GM21381 (cell line): ENCODE data around the gene PSMC3.

Experiments used
- ATAC-seq: cut with Tn5 transposase; IDR thresholded peaks from one replicate; pipeline ENCODE4 v1.9.1; 2021; ENCODE audit warnings: mild to moderate bottlenecking, moderate library complexity; ENCODE audit not compliant: unreplicated experiment

PSMC3 gene

DNA sequence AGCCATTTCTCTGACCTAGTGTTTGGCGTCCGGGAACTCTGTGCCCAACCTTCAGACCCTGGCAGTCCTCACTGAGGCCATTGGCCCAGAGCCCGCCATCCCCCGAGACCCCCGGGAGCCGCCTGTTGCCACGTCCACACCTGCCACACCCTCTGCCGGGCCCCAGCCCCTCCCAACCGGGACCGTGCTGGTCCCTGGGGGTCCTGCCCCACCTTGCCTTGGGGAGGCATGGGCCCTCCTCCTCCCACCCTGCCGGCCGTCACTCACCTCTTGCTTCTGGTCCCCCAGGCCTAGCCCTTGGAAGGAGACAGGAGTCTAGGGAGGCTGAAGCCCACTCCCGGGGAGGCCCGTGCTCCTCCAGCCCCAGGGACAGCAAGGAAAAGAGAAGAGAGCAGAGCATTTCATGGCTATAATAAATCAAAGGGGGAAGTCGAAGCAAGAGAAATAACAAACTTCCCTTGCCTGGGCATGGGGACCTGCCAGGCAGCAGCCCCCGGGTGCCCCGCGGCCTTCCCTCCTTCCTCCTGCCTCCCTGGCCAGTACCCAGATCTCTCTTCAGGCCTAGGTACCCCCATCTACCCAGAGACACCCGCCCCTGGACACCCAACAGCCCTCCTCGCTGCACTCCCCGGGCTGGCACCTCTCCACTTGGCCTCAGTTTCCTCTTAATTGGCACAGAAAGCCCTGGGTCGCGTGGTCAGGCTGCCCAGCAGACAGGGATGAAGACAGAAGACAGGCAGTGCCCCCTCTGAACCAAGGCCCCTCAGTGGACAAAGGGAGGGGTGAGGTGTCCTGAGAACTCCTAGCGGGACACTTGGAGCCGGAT is 30.8 kb downstream of the PSMC3 start:
- ATAC-seq = no peak

DNA sequence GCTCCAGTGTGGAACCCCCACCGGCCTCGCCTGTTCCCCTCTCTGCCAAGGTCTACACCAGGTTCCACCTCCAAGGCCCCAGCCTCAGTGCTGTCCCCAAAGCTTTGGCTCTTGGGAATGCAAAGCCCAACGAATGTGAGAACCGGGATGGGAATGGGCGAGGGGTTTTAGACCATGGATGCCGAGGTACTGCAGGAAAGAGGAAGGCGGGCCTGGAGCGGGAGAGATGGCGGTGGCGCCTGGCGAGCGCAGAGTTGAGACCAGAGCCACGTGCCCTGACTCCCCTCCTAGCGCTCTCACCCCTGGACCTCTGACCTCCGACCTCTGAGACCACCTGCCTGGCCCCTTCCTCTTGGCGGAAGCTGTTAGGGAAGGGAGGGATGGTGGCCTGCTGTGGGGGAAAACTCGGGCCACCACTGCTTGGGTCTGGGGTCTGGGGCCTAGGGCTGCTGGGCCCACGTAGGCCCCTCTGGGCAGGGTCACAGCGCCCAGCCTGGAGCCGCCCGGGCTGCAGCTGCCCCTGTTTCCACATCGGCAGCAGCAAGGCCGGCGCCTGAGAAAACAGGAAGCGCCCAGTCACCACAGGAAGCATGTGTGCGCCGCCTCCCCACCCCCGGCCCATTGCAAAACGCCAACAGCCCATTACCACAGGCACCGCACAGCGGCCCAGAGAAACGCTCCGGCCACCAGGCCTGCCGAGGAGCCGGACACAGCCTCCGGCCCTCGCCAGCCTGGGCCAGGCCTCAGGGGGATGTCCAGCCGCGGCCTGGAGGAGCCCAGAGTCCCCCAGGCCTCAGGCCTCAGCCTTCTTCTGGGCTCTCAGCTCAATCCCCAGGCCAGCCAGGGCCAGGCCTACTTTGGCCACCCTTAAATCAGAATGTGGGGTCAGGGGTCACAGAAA is 31.7 kb downstream of the PSMC3 start:
- peak; percentile 63 for ATAC-seq

DNA sequence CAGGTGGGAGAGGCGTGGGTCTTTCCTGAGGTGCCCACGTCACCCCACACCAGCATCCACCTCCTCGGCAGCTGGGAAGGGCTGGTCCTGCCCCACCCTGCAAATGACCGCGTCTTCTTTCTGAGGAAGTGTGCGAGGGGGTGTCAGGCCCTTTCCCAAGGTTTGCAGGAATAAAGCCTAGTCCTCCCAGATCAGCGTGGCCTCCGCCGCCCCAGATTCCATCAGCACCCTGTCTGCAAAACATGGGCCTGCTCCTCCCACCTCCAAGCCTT is 32.3 kb downstream of the PSMC3 start:
- no peak for ATAC-seq

DNA sequence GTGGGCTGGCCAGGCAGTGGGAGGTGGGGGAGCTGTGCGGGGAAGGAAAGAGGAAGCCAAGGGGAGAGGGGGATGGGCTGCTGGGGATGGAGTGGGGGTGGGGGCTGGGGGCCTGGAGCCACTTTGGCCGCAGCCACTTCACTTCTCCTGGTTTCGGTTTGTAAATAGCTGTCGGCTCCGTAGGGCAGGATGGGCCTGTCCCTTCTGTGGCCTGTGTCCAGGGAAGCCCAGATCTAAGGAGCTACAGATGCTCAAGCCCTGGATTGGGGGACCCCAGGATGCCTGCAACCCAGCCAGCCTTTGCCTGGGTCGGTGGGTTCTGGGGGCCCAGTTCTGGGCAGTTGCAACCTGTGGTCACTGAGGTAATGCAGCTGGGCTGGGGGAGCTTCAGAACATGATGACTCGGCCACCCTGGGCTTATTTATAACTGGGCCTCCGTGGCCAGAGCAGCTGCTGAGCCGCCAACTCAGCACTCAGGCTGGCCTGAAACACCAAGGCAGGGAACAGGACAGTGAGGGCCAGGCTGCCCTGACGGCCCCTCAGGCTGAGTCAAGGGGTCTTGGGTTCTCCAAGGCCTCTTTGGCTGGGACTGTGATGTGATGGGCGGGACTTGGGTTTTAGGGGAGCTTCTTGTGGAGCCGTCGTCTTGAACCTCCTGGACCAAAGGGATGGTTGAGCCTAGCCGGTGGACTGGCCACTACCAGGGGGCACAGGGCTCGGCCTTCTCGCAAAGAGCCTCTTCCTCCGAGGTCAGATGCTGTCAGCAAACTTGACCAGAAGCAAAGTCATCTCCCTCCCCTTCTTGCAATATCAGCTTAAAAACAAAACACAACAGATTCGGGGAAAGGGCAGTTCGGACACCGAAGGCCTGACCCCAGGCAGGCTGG is 32.8 kb downstream of the PSMC3 start:
- no peak for ATAC-seq

DNA sequence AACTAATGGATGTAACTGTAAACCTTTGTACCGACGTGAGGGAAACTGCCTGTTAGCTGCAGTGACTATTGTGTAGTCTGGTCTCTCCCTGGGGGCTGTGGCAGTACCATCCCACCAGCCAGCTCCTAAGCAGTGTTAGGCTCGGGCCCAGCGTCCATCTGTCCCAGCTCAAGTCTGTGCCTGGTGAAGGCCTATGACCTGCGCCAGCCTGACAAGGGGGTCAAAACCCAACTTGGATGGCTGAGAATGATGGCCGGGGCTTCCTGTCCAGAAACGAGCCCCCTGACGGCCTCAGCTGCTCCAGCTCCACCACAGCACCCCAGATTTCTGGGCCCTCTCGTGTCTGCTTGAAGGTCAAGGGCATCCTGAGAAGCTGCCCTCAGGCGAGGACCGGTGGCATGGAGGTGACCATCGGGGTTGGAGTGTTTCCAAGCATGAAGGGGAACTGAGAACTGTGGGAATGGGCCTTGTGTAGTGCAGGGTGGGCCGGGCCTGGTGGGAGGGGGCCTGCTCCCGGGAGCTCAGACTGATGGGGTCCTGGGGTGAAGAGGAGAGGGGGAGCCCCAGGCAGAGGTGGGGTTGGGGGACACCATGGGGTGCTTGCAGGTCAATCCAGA is 33.6 kb downstream of the PSMC3 start:
- ATAC-seq = no peak

DNA sequence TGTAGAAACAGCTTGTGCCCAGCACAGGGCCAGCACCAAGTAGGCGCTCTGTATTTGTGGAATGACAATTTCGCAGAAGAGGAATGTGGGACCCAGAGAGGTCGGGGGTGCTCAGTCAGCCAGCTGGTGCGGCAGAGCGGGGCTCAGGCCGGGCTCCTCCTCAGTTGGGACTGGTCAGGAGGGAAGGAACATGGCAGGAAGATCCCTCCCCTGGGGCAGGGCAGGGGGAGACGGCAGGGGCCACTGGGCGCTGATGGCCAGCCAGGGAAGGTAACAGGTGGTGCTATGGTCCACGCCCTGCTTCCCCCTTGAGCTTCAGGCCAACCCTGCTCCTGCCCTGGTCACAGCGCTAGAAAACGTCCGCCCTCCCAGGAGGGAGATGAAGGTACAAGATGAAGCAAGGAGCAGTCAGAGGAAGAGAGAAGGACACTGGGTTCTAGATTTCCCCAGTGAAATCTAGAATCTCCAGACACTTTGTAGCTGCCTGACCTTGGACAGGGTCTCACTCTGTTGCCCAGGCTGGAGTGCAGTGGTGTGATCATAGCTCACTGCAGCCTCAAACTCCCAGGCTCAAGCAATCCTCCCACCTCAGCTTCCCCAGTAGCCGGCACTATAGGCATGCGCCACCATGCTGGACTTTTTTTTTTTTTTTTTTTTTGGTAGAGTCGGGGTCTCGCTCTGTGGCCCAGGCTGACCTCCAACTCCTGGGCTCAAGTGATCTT is 34.4 kb downstream of the PSMC3 start:
- ATAC-seq = no peak

DNA sequence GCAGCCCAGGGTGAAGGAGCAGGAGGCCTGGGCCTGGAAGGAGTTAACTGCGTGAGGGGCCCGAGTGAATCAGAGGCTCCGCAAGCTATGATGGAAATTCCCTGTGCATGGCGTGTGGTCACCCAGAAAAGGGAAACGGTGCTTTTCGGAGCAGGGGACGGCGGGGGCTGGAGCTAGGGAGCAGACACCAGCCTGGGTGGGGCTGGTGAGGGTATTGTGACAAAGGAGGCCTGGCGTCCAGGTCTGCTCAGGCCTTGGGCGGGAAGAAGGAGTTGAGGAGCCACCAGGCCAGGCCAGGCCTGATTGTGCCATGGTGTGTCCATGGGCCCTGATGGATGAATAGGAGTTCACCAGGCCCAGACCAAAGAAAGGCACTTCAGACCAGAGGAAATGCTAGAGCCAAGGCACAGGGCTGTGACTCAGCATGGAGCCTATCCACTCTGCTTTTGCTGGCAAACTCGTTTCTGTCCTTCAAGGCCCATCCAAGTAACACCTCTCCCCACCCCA is 35.1 kb downstream of the PSMC3 start:
- no peak for ATAC-seq

DNA sequence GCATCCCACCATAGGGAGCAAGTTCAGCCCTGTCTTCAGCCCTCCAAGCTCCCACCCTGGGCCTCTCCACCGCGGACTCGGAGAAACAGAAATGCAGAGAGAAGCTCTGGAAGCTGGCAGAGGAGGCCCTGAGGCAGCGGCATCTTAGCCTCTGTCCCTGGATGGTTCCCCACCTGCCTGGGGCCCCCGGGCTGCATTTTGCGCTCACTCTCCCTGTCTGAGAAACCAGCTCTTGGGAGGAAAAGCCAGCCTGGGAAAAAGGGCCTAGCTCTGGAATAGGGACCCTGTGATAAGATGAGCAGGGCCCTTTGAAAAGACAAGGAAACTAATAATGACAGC is 35.8 kb downstream of the PSMC3 start:
- ATAC-seq = no peak

DNA sequence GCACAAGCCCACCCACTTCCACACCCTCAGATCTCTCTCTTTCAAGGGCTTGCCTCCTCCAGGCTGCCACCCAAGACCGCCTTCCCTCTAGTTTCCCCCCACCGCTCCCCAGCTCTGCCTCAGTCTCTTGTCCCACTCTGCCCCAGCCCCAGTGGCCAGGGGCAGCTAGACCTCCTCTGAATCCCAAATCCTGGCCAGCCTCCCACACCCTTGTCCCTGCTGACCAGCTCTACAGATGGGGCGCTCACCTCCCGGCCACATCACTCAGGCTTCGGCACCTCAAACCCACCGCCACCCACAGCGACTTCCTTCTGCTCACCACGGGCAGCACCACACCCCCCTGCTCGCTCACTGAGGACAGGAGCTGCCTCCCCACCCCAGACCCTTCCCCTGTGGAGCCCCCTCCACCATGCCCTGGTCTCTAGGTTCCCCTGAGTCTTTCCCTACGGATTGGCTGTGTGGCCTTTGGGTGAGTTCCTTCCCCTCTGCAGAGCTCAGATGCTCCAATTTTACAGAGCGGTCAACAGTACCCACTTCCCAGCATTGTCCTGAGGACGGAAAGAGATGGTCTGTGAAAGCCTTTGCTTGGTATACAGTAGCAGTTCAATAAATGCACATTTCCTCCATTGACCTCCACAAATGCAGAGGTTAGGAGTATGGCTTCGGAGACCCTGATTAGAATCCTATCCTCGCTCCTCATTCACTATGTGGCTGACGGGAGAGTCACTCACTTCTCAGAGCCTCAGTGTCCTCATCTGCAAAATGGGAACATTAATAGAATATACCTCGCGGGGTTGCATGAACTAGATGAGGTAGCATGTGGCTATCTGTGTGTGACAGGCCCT is 36.4 kb downstream of the PSMC3 start:
- ATAC-seq = no peak

DNA sequence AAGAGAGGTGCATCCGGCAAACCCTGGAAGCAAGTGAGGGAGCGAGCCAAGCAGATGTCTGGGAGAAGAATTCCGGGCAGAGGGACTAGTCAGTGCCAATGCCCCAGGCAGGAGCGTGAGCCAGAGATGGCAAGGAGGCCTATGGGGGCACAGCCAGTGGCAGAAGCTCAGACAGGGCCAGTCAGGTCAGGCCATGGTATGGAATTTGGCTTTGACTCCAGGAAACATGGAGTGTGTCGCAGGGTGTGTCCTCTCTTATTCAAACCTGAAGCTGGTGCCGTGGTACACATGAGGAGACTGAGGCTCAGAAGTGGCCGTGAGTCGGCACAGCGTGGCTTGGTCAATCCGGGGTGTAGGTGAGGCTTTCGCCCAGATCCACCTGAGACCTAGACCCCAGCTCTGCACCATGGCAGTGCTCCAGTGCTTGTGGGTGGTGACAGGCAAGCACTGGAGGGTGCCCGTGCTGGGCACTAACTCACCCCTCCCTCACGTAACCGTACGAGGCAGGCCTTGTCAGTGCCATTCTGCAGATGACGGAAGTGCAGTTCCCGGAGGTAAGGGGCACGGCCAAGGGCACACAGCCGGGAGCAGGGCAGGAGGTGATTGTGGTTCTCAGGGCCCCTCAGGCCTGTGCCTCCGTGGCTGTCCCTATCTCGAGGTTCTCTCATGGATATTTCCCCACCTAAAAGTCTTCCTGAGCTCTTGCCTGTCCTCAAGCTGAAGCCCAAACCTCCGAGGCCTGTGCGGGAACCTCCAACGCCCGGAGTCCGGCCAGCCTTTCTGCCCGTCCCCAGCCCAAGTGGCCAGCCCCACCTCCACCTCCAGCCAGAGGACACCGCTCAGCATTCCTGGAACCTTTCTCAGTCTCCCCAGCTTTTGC is 37.3 kb downstream of the PSMC3 start:
- ATAC-seq = no peak

DNA sequence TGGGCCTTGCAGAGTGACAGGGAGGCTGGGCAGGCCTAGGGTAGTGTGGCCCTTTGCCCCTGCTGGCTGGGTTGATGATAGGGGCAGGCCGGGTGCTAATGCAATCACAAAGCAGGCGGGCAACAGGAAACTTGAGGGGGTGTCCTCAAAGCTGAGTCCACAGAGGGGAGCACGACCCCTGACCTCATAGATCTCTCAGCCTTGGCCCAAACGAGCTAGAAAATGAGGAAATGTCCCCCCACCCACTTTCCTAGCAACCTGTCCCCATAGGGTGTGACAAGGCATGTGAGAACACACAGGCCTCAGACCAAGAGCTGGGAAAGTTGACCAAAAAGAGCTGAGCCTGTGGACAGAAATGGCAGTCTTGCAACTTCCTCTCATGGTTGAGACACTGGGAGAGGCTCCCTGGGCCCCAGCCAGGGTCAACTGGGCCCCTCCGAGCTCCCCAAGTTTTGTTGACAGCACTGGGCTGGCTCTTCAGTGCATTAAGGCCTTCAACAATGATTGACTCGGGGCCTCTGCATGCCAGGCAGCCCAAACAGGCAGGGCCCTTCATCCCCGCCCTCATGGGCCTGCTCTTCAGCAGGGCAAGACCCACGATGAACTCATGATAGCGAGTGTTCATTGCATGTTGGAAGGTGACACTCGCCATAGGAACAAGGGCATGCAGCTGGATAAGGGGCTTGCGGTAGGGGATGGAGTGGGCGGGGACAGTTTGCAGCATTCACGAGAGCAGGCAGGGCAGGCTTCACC is 38.1 kb downstream of the PSMC3 start:
- ATAC-seq = no peak

DNA sequence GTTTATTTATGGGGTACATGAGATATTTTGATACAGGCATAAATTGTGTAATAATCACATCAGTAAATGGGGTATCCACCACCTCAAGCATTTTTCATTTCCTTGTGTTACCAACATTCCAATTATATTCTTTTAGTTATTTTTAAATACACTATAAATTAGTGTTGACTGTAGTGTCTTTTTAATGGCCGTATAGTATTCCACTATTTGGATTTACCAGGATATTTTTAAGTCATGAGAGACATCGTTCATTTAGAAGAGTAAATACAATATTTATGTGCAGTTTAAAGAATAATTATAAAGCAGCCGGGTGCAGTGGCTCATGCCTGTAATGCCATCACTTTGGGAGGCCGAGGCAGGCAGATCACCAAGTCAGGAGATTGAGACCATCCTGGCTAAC is 41.7 kb downstream of the PSMC3 start:
- no peak for ATAC-seq

DNA sequence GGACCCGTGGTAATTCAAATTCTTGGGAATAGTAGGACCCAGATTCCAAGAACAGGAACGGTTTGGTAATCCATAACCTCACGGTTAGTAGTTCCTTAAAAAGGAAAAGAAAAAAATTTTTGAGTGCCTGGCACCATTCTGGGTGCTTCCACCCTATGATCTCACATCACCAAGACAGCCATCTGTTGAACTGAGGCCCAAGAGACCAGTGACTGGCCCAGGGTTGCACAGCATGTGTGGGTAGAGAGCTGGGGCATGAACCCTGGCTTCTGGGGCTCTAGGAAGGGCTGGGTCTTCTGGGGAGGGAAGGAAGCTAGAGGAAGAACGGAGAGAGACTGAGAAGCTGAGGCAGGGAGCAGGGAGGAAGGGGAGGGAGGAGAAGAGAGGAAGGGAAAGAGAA is 43.2 kb downstream of the PSMC3 start:
- ATAC-seq = no peak

DNA sequence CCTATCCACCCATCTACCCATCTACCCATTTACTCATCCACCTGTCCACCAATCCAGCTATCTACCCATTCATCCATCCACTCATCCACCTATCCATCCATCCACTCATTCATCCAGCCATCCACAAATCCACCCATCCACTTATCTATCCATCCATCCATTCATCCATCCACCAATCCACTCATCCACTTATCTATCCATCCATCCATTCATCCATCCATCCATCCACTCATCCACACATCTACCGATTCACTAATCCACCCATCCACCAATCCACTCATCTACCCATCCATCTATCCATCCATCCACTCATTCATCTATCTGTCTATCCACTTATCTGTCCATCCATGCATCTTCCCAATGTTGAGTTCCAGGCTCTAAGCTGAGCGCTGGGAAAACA is 46.2 kb downstream of the PSMC3 start:
- ATAC-seq = no peak

DNA sequence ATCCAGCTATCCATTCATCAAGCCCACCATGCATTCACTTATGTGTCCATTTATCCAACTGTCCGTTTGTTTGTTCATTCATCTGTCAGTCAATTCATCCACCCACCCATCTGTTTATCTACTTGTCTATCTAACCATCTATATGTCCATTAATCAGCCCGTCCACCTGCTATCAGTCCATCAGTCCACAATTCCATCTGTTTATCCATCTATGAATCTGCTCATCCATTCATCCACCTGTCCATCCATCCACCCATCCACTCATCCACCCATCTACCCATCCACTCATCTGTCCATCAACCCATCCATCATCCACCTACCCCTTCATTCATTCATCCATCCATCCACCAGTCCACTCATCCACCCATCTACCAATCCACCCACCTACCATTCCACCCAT is 46.9 kb downstream of the PSMC3 start:
- no peak for ATAC-seq

DNA sequence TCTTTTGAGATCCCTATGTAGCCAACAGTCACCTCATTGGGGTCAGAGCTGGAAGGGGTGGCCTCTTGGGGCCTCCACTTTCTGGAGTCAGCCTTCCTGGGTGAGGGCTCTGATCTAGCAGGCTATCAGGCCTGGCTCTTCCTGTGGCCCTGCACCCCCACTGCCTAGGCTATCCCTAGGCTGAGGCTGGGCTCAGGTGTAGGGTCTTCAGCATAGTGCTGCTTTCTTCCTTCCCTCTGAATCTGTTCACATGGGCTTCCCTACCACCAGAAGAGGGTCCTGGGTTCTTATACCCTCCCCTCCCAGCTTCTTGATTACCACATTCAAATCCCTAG is 47.4 kb downstream of the PSMC3 start:
- ATAC-seq = no peak

DNA sequence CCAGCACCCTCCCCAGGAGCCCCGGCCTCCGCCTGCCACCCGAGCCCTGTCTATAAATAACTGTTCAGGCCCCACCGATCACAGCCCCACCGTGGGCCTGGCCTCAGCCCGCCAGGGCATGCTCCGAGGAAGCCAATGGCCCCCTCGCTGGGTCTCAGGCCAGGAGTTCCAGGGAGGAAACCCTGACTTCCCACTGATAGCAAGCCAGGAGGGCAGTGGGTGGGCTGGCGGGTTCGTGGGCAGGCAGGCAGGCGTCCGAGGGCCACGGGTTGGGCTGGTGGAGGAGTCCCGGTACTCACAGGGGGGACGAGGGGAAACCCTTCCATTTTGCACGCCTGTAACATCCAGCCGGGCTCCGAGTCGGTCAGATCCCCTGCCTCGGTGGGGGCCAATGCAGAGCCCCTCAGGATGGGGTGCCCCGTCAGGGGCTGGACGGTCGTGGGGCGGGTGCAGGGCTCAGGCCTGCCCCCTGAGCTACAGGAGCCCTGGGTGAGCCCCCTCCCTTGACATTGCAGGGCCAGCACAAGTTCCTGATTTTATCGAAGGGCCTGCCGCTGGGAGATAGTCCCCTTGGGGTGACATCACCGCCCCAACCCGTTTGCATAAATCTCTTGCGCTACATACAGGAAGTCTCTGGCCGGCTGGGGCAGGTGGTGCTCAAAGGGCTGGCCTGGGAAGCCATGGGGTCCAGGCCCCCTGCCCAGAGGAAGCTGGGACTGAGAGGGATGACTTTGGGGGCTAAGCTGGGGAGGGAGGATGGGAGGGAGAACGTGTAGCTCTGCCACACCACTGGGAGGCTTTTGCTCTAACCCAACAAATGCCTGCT is 48.0 kb downstream of the PSMC3 start, which contains the start of gene SPI1:
TSS of gene SPI1 (minus strand) at position 538 of the 826 bp plus-strand sequence. CDS start at position 344, 194 bp downstream.
- ATAC-seq = peak; percentile 75
